Esophagus mucosa (tissue), 1 donor: ENCODE measurements around the gene NKX1-1. TPM values are rescaled to one million over a fixed set of nuclear protein-coding genes. Genes with fewer than 3 reads are reported as not detected.

Experiments used
- ATAC-seq: fragments of 200-7000 bp; cut with Tn5 transposase; one replicate; pipeline ENCODE4 v1.9.1; 2020
- total RNA-seq: library from RNA; stranded (reverse); gene quantifications from one replicate; pipeline ENCODE4 v1.2.4, GENCODE V29; 2023
- donor health status: DM: yes; HTN: yes; CAD: no.

Gene NKX1-1
- total RNA-seq, 1 donor from 2014 or later: not detected

- ATAC-seq: no peak
Measured at GRCh38 chr4:1356181-1356998, 49.9 kb downstream of the NKX1-1 start.

- ATAC-seq: no peak
Measured at GRCh38 chr4:1355378-1355777, 50.9 kb downstream of the NKX1-1 start.

- no peak for ATAC-seq
Measured at GRCh38 chr4:1354983-1355275, 51.3 kb downstream of the NKX1-1 start.

GRCh38 chr4:1354136-1354982 lies 51.9 kb downstream of the NKX1-1 start:
- ATAC-seq: no peak

- no peak for ATAC-seq
Measured at GRCh38 chr4:1353186-1354055, 52.8 kb downstream of the NKX1-1 start.

Other genes starting within 250 kb of the NKX1-1 start
- gene SPON2, start 233.9 kb downstream of the NKX1-1 start, total RNA-seq: 9.4 TPM
- gene CTBP1, start 157.3 kb downstream of the NKX1-1 start, total RNA-seq: 89.4 TPM
- 59.4 TPM for gene MAEA, start 116.6 kb downstream of the NKX1-1 start, total RNA-seq
- 11.0 TPM for gene UVSSA, start 59.2 kb downstream of the NKX1-1 start, total RNA-seq